H54 (cell line): ENCODE results near the gene BCAS4.

ENCODE experiments used
- DNase-seq: peaks from one replicate; pipeline ENCODE4 v3.0.0; 2011; ENCODE audit warnings: low spot score, mixed read lengths; ENCODE audit not compliant: insufficient read length
- FAIRE-seq: peaks from 3 replicates; lab custom pipeline; 2011; peaks lifted over from hg19 to GRCh38; lab: Jason Lieb, UNC
- POLR2A ChIP-seq: IDR thresholded peaks from 2 replicates; pipeline ENCODE4 v1.6.1; 2011; ENCODE audit warnings: low read depth, mild to moderate bottlenecking, low read length

BCAS4 gene

DNA sequence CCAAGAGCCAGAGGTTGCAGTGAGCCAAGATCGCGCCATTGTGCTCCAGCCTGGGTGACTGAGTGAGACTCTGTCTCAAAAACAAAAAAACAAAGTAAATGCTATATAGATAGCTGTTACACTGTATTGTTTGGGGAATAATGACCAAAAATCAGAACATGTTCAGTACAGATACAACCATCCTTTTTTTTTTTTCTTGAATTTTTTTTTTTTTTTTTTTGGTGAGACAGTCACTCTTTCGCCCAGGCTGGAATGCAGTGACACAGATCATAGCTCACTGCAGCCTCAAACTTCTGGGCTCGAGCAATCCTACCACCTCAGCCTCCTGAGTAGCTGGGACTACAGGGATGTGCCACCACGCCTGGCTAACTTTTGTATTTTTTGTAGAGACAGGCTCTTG, 63.7 kb downstream of the BCAS4 start:
- no peak for TF ChIP-seq POLR2A
- DNase-seq: no peak
- no peak for FAIRE-seq

DNA sequence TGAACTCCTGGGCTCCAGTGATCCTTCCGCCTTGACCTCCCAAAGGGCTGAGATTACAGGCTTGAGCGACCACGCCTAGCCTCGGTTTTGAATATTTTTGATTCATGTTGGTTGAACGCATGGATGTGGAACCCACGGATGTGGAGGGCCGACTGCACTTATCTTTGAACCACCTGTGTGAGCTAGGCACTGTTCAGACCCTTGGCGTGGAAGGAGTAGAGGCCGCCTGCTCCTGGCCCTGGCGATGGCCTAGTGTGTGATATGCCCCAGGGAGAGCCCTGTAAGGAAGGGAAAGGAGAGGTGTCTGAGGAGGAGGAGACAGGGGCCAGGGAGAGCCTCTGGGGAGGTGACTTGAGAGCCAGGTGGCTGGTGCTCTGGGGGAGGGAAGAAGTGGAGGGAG, 64.3 kb downstream of the BCAS4 start:
- FAIRE-seq (no peak), DNase-seq (no peak)
- TF ChIP-seq POLR2A: no peak

DNA sequence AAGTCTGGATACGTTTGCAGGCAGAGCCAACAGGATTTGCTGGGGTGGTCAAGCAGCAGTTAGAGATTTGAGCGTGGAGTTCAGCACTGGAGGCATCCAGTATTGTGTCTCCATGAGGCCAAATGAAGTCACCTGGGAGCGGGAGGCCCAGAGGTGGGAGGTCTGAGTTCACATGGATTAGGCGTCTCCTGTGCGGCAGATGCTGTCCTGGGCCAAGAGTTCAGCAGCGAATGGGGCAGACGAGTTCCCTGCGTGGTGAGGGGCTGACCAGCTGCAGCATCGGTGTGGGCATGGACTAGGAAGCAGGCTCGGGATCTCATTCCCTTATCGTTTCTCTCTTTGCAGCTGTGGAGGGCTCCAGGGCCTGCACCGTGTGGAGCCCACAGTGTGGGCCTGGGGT, 66.2 kb downstream of the BCAS4 start:
- no peak for FAIRE-seq
- no peak for TF ChIP-seq POLR2A
- no peak for DNase-seq

DNA sequence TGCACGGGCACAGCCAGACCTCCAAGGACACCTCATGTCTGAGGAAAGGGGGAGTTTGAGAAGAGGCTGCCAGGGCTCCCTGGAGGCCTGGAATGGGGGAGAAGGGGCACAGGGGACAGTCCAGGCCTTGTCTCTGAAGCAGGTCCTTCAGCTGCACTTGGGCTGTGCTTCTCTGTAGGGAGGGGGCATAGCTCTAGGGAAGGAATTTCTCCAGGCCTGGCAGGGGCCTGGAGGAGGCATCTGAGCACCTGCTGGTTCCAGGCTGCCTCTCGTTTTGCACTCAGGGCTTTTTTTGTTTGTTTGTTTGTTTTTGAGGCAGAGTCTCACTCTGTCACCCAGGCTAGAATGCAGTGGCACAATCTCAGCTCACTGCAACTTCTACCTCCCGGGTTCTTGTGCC, 67.7 kb downstream of the BCAS4 start:
- DNase-seq (no peak), FAIRE-seq (no peak)

DNA sequence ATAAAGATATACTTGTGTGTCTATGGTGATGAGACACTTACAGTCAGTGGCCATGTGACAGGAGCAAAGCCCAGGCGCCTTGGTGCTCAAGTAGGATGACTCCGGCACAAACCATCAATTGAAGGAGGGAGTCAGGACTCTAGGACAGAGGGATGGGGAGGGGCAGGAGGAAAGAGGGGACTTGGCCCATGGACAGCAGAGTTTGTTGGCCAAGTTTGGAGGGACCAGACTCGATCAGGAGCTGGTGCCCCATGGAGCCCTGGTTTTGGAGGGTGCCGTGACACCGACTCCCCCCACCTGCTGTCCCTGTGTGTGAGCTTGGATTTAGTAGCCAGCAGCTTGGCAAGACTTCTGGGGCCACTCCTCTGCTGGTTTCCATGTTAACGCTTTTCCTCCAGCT, 70.3 kb downstream of the BCAS4 start:
- no peak for FAIRE-seq
- DNase-seq: no peak
- TF ChIP-seq POLR2A: no peak

More for the DNA sequence above, 67.7 kb downstream of the BCAS4 start:
- TF ChIP-seq POLR2A: no peak

DNA sequence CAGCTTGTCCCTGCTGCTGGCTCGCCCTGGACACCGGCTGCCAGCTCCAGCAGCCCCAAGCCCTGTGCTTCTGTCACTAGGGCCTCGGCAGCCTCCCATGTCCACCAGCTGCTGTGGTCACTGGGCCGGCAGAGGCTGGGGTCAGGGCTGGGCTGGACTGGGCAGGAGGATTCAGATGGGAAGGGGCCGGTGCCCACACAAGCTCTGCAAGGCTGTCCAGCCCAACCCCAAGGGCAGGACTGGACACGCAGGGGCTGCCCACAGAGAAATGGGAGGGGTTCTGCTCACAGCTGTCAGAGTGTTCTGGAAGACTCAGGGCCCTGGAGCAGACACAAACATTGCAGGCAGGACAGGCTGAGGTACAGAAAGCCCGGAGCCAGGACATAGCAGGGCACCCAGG, 70.7 kb downstream of the BCAS4 start:
- TF ChIP-seq POLR2A: no peak
- FAIRE-seq: no peak
- DNase-seq: no peak

DNA sequence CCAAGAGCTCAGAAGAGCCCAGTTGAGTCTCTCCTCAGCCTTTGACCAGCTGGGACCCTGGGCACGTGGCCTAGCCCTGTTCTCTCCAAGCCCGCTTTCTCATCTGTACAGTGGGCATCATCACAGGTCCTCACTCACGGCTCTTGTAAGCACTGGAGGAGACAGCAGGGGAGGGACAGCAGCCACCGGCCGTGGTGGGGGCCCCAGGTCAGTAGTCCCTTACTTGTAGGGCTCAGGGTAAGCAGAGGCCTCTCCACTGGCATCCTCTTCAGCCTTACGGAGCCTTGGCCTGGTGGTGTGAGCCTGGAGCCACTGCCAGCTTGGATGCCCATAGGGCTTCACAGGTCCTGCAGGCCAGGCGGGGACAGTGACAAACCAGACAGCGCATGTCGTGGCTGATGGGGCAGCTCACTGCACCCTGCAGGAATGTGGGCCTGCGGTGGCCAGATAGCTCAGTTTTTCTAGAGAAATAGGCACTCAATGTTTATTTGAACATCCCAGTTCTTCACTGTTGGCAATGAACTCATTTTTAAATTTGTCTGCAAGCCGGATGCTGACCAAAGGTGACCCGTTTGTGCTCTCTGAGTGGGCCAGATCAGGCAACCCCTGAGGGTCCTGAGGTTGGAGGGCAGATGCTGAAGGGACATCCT, 71.3 kb downstream of the BCAS4 start:
- FAIRE-seq: no peak
- no peak for TF ChIP-seq POLR2A
- no peak for DNase-seq

DNA sequence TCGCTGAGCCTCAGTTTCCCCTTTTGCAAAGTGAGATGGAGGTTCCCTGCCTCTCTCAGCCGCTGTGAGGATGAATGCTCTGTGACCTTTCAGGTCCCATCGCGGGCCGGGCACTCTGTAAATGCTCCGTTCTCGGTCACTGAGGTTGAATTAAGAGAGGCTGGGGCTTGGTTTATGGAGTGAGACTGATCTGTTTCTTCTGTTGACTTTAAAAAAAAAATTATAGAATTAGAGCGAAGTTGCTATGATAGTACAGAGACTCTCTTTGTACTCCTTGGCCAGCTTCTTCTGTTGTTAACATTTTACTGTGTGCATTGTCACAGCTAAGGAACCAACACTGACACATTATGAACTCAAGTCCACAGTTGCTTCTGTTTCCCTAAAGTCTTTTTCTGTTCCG, 72.0 kb downstream of the BCAS4 start:
- DNase-seq (no peak), FAIRE-seq (no peak)
- TF ChIP-seq POLR2A: no peak

DNA sequence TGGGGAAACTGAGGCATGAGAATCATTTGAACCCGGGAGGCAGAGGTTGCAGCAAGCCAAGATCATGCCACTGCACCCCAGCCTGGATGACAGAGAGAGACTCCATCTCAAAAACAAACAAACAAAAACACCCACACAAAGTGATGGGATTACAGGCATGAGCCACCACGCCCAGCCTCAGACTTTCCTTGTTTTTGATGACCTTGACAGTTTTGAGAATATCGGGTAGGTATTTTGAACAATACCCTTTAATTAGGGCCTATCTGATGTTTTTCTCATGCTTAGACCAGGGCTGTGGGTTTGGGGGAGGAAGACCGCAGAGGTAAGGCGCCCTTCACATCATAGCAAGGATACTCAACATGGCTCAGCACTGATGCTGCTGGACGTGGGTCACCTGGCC, 72.9 kb downstream of the BCAS4 start:
- no peak for FAIRE-seq
- no peak for TF ChIP-seq POLR2A
- DNase-seq: no peak

DNA sequence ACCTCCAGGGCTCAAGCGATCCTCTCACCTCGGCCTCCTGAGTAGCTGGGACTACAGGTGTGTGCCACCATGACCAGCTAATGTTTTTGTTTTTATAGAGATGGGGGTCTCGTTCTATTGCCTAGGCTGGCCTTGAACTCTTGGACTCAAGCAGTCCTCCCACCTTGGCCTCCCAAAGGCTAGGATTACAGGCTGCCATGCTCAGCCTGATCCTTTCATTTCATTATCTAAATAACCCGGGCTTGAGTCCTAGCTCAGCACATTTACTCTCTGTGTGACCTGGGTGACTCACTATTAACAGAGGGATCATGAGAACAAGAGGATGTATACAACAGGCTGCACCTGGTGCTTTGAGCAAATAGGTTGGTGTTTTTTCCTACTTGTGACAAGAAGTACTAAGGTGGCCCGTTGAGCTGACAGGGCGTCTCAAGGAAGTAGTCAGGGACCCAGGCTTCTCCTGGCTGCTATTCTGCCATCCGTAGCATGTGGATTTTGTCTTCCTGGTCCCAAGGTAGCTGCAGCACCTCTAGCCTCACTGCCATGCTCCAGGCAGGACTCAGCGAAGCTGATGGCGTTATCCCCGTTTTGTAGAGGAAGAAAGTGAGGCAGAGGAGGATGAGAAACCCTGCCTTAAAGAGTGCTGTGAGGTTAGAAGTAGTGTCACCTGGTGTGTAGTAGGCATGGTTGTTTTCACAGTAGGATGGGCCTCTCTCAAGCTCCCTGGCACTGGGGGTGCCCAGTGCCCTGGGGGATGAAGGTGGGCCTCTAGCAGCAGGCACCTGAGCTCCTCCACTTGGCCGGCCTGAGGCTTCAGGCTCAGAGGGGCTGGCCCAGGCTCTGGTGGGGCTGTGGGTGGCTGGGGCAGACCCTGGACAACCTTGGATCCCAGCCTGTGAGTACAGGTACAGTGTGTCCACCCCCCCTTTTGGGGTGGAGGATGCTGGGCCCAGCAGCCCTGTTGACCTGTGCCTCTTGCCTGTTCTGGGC, 73.9 kb downstream of the BCAS4 start:
- FAIRE-seq: no peak

DNA sequence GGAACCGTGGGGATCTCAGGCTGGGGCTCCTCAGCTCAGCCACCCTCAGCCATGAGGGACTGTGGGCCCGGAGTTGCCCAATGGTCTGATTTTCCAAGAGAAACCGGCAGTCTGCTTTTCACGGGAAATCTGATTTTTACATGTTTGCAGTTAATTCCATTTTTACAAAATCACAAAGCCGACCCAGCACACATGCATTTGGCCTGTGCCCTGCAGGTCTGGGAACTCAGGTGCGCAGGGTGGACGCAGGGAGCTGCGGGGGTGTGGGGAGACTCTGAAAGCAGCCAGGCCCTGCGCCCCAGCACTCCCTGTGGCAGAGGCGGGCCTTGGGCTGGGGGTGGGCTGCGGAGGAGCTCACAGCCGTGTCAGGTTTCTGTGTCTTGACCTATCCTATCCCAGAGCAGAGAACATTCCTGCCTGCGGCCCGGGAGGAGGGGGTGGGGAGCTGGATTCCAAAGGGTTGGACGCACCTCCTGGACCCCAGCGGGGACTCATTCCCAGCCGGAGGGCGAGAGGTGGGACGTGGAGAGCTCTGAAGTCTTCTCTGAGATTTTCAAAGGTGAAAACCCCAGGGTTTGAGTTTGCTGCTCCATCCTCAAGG, 75.8 kb downstream of the BCAS4 start:
- FAIRE-seq: no peak
- TF ChIP-seq POLR2A: no peak
- DNase-seq: no peak

More for the DNA sequence above, 73.9 kb downstream of the BCAS4 start:
- DNase-seq: no peak
- no peak for TF ChIP-seq POLR2A

DNA sequence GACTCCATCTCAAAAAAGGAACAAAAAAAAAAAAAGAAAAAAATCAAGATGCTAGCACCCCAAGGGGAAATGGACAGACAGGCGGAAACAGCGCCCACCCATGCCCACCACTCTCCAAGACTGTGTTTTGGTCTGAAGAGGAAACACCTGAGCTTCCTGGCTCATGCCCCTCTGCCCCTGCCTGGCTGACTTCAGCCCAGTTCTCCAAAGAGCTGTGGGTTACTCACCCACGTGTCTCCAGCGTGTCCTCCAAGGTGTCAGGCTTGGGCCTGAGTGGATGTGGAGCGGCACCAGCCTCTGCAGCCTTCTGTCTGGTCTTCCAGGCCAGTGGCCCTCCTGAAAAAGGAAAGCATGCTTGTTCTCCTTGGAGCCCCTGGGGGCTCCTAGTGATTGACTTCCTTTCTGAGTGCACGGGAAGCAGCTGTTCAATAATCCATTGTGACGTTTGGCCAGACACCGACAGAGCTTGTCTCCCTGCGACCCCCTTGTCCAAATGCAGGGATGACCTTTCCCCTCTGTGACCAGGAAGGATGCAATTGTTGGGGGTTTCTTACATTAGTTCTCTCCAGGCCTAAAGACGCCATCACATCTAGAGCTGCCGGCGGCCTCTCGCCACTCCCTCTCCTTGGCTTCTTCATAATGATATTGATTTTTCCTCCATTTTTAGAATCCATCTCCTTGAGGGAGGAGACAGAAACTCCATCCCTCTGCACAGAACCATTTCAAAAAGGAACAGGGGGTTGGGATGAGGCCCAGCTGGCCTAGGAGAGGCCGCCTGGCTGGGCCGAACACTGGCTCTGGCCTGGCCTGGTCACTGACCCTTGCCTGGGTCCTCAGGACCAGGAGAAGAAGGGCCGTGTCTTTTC, 77.9 kb downstream of the BCAS4 start:
- no peak for DNase-seq
- no peak for FAIRE-seq
- TF ChIP-seq POLR2A: no peak

DNA sequence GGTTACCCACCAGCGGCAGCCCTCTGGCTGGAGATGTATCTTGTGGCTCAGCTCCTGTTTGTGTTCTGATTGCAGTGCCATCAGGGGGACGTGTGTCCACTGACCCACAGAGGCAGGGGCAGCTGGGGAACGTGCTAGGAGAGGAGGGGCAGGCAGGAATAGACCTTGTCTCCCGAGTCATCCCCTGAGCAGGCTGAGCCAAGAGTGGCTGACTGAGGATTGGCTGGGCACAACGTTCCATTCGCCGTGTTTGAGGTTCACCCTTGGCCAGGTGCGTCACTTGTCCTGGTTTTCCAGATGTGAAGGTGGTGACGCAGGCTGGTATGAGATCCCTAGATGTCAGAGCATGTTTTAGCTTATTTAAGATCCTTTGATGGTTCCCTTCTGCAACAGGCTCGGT, 78.7 kb downstream of the BCAS4 start:
- no peak for FAIRE-seq
- TF ChIP-seq POLR2A: no peak

More for the DNA sequence above, 78.7 kb downstream of the BCAS4 start:
- no peak for DNase-seq
